Activated T-helper 9 cell treated with anti-CD3 and anti-CD28 coated beads, Interleukin-2, amount 50 U/mL, for 16 hours (primary cell): ENCODE data around the gene IL36B.
"Not testable (repeated sequence)": the region's sequence is repeated elsewhere in the genome, so short reads cannot be mapped to it uniquely, and the experiment has no call there.

Experiments used
- DNase-seq: peaks from one replicate; pipeline ENCODE4 v3.0.0-alpha.2; 2020; ENCODE audit warnings: low read depth

The IL36B gene

DNA sequence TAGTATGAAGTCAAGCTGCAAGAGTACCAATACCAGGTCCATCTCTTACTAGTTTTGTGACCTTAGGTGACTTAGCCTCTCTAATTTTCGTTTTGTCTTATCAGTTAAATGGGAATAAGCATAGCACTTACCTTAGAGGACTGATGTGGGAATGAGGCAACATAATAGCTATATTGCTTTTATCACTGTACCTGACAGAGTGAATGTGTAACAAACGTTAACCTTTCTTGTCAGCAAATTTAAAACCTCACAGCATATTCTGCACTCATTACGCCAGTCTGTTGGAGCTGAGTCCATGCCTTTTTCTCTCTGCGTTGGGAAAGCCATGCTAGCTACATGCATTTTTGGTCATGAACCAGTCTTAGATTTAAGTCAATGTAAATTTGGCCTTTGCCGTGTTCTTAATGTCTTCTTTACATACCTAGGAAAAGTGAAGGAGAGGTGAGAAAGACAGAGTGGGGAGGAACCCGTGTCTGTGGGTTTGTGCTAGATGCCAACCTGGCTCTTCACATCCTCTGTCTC lies at the start of gene IL36B:
Gene IL36B, minus strand, starts transcription at position 472 of the 522 bp plus-strand sequence.
- no peak for DNase-seq

DNA sequence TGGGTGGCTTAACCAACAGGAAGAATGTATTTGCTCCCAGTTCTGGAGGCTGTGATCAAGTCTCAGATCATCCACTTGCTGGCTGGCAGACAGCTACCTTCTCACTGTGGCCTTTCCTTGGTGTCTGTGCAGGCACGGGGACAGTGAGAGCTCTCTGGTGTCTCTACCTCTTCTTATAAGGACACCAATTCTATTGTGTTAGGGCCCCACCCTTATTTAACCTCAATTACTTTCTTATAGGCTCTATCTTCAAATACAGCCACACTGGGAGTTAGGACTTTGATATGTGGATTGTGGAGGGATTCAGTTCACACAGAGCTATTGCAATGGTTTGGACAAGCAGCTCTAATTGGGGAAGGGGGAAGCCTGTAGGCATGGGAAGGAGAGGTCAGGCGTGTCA lies 49.5 kb upstream of the IL36B start:
- DNase-seq: no peak

DNA sequence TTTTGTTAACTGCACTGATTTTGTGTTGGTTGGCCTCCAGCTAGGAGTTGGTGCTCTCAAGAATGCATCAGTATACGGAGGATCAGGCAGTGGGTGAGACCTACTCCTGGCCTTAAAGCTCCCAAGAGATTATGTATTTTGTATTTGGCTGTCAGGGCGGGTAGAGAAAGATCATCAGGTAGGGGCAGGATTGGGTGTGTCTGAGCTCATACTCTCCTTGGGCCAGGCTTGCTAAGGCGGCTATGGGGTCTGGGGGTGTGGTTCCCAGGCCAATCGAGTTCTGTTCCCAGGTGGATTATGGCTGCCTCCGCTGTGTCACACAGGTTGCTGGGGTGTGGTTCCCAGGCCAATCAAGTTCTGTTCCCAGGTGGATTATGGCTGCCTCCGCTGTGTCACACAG lies 45.9 kb upstream of the IL36B start:
- DNase-seq: no peak

DNA sequence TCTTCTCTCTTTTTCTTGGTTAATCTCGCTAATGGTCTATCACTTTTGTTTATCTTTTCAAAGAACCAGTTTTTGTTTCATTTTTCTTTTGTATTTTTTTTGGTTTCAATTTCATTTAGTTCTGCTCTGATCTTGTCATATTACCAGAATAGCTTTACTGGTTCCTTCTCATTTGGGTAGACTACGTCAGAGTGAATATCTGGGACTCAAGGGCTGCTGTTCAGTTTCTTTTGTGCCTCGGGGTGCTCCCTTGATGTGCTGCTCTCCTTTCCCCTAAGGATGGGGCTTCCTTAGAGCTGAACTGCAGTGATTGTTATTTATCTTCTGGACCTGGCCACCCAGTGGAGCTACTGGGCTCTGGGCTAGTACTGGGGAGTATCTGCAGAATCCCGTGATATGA lies 45.4 kb upstream of the IL36B start:
- DNase-seq: no peak

DNA sequence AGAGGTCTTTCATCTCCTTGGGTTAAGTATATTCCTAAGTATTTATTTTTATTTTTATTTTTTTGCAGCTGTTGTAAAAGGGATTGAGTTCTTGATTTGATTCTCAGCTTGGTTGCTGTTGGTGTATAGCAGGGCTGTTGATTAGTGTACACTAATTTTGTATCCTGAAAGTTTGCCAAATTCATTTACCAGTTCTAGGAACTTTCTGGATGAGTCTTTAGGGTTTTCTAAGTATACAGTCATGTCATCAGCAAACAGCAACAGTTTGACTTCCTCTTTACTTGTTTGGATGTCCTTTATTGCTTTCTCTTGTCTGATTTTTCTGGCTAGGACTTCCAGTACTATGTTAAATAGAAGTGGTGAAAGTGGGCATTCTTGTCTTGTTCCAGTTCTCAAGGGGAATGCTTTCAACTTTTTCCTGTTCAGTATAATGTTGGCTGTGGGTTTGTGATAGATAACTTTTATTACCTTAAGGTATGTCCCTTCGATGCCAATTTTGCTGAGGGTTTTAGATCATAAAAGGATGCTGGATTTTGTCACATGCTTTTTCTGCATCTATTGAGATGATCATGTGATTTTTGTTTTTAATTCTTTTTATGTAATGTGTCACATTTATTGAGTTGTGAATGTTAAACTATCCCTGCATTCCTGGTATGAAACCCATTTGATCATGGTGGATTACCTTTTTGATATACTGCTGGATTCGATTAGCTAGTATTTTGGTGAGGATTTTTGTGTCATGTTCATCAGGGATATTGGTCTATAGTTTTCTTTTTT lies 44.4 kb upstream of the IL36B start:
- not testable (repeated sequence) for DNase-seq

DNA sequence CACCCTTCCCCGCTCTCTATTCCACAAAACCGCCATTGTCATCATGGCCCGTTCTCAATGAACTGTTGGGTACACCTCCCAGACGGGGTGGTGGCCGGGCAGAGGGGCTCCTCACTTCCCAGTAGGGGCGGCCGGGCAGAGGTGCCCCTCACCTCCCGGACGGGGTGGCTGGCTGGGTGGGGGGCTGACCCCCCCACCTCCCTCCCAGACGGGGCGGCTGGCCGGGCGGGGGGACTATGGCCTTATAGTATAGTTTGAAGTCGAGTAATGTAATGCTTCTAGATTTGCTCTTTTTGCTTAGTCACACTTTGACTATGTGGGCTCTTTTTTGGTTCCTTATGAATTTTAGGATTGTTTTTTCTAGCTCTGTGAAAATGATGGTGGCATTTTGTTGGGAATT lies 43.6 kb upstream of the IL36B start:
- not testable (repeated sequence) for DNase-seq

DNA sequence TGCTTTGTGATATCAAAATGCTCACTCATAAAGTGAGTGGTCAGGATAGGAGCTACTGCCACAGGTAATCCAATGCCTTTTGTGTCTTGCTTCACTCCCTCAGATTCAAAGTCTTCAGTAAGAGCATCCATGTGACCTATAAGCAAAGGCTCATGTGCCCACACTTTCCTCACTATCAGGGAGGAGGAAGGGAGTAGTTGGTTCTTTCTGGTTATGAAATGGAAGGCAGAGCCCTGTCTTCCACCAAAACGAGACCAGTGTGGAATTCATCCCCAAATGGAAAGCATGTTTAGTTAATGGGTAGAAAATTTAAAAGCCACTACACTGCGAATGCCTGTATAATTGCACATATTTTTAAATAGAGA lies 40.9 kb upstream of the IL36B start:
- no peak for DNase-seq

DNA sequence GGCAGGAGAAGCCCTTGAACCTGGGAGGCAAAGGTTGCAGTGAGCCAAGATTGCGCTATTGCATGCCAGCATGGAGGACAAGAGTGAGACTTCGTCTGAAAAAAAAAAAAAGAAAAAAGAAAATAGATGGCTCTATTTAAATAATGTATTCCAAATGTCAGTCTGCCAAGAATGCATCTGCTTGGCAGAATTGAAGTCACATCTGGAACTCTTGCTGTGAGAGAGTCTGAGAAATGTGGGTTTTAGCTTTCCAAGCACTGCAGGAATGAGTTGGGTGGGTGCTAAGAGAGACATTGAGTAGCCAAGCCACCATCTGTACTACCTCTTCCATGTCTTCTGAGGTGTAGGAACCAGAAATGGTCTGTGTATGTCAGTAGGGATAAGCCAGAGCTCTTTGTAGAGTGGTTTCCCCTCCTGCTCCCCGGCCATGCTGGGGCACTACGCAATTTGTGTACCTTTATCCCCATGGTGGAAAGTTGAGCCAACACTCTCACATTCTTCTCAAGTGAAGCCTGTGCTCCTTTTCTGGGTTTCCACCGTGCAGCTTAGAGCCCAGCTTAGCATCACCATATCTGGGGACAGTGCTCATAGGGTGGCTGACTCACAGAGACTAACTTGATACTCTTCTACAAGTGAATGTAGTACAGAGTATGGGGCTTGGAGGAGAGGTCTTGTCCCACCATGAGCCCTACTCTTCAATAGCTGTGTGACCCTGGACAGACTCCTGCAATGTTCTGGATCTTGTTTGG lies 40.4 kb upstream of the IL36B start:
- no peak for DNase-seq

DNA sequence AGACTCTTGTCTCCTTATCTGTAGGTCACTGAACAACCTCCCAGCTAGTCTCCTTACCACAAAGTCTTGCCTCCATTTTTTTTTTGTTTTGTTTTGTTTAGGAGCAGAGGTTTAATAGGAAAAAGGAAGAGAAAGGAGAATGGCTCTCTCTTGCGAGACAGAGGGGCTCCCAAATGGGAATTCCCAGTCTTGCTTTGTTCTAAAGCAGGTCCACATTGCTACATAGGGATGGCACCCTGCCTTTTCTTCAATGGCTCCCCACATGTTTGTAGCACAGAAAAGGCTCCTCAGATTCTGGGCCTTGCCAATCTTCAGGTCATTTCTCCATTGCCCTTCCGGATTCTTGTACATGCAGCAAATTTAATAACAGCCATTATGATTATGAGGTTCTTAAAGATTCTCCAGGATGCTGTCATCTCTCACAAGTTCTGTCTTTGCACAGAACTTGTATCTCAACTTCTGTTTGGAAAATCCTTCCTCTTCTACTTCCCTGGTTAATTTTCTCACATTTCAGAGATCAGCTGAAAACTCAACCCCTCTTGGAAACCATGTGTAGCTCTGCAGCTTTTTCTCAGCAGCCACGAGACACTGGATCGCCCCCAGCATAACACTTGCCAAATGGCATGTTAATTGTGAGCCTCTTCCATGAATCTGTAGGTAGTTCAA lies 38.7 kb upstream of the IL36B start:
- no peak for DNase-seq

DNA sequence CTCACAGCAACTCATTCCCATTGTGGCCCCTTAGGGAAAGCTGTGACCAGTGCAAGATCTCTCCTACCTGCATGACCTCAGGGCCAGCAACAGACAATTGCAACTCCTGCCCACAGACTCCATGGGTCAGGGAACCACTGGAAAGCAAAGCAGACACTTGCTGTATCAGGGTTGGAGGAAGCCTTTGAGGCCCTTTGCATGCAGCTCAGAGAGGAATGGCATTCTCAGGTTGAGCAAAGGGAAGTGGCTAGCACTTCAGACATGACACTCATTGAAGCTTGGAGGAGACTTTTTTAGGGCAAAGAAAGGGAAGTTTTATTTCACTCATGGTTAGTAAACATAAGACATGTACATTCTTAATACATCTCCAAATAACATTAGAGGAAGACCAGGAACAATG lies 37.2 kb upstream of the IL36B start:
- DNase-seq: no peak

DNA sequence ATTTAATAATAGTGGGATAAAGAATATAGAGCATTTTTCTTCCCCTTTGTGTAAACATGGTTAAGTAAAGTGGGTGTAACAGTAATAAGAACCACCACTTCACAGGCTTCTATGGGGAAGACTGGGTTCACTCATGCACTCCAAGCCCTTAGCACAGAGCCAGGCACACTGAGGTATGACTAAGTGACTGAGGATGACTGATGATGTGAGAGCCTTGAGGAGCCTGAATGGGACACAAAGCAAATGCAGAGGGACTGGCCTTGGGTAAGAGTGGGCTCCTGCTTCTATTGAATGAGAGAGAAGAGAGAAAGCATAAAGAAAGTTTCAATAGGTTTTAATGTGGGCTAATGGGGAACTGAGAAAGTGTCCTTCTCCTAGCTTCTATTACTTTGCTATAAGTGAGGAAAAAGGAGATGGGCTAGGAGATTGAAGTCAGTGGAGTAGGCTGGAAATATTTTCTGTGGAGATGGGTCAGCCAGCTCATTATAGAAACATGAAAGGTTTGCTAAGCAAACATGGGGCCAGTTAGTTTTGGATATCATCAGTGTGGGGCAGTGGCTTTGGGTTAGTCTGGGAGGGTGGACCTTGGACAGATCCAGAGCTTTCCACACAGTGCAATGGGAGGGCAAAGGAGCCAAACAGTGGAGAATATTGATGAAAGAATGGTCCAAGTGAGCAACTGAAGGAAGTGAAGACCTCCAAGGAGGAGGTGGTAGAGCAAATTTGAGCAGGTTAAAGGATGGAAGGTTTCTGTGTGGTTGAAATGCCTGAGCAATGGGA lies 35.7 kb upstream of the IL36B start:
- no peak for DNase-seq

DNA sequence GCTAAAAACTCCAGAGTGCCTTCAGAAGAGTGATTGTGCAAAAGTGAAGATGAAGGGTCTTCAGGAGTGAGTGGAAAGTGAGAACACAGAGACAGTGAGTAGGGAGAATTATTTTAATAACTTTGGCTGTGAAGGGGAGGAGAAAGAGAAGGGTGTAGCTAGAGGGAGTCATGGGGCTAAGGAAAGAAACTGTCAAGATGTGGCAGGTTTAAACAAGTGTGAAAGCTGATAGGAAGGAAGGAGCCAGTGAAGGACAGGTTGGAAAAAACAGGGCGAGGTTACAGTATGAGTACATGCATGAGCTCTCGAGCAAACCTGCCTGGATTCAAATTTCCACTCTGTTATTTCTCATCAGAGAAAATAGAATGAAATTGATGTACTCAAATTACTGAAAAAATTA lies 32.9 kb upstream of the IL36B start:
- DNase-seq: no peak

DNA sequence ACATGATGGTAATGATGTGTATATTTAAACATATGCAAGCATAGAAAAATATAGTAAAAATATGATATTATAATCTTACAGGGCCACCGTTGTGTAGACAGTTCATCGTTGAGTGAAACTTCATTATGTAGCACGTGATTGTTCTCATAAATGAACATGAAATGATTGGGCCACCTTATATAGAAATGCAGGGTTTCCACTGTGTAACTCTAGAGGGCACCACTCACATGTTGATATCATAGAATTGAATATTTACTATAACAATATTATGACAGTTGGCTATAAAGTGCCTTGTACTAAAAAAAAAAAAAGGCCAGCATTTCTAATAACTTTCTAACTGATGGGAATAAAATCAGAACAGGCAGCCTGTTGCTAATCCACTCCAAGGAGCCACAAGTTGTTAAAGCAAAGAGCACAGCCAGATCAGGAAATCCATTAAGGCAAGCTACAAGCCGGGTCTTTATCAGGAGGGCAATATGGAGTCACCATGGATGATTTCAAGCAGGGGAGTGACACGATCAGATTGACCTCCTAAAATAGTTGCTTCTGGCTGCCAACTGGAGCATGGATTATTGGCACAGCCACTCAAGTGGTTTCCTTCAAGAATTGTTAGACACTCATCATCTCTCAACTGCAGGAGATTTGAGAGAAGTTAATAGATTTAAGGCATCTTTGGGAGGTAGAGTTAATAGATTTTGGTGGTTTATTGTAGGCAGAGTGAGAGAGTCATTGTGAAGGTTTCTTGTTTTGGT lies 31.8 kb upstream of the IL36B start:
- no peak for DNase-seq

DNA sequence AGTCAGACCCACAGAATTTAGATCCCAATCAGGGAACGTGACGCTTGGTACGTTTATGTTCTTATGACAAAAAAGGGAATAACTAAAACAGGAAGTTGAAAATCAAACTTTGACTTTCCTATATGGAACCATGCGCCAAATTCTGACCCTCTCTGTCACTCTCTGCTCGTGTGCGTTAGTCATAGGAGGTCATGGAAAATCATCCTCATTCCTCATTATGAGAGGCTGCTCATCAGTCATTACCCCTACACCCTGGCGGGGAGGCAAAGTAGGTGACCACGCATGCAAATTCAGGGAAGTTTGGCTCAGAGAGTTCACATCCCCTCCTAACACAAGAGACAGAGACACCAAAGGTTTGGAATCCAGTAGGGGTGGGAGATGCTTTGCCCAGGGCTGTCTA lies 30.6 kb upstream of the IL36B start:
- DNase-seq: no peak

DNA sequence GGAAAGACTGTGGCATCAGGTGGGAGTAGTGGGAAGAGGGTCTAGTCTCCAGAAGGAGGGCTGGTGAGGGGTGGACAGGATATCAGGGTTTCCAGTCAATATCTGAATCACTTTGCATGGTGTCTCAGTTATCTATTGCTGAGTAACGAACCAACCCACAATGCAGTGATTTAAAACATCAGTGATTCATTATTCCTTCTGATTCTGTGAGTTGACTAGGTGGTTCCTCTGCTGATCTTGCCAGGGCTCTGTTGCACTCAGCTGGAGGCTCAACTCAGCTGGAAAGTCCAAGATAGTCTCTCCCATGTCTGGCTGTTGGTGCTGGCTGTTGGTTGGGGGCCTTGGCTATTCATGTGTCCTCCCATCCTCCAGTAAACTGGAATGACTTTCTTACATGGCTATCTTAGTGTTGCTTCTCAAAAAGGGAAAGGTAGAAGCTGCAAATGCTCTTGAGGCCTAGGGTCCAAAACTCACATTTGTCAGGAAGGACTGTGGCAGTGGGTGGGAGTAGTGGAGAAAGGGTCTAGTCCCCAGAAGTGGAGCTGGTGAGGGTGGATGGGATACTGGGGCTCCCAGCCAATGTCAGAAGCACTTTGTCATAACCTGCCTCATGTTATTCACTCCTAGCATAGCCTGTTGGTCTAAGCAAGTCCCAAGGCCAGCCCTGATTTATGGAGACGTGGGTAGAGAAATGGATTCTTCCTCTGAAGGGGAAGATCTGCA lies 29.0 kb upstream of the IL36B start:
- no peak for DNase-seq

DNA sequence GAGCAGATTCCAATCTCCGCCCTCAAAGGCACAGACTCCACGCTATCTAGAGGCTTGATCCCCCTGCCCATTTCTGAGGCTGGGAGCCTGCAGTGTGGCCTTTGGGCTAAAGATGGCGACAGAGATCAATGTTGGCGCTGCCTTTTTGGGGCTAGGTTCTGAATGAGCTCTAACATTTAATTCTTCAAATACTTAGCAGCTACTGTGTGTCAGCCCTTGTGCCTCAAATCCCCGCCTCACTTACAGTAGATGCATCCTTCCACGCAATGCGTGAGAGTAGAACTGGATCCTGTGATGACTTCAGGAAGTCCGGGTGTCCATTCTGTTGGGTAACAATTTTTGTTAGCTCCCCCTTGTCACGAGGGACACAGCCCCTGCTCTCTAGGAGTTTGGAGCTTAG lies 27.5 kb upstream of the IL36B start:
- DNase-seq: peak; percentile 8

DNA sequence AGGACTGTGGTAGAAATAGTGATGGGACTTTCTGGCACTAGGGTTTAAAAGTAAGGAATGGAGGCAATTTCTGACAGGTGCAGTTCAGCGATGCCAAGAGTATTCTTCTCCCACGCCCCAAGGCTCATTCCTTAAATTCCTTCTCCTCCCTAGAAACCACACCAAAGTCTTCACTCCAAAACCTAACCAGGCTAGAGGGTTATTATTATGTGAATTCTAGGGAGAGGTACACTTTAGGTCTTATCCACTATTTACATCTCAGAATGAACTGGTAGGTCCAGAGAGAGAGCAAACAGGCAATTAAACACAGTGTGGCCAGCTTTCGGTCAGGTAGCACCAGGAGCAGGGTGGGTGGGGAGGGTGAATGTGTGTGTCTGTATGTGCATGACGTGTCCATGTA lies 26.5 kb upstream of the IL36B start:
- DNase-seq: no peak

DNA sequence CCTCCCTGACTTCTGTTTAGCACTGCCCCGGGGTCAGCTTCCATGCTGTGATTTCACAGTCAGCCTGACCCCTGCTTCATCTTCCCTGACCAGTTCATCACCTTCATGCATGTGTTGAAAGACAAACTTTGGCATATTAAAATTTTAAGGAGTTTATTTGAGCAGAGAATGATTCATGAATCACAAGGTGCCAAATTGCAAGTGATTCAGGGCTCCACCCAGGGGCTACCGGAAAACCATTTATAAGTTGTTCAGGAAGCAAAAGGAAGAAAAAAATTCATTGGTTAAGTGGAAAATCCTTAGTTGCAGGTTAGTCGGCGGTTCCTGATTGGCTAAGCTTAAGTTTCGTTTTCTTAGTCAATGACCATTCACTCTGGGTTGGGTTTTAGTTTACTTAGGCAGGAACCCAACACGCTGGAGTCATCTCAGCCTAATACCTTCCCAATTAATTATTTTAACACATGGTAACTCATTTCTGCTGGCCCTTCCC lies 25.7 kb upstream of the IL36B start:
- DNase-seq: no peak

DNA sequence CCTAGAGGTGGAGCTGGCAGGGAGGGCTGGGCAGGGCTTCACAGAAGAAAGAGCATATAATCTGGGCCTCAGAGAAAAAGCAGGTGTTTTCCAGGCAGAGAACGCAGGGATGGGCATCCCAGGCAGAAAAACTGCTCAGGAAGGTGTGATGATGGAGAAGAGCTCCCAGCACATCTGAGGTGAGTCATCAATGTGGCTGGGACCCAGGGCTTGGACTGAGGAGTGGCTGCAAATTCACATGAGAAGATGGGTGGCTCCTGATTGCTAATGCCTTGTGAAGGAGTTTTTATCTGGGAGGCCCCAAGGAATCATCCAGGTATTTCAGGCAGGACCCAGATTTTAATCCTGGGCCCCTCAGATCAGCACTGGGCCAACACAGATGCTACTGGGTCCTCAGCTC lies 25.3 kb upstream of the IL36B start:
- DNase-seq: no peak

DNA sequence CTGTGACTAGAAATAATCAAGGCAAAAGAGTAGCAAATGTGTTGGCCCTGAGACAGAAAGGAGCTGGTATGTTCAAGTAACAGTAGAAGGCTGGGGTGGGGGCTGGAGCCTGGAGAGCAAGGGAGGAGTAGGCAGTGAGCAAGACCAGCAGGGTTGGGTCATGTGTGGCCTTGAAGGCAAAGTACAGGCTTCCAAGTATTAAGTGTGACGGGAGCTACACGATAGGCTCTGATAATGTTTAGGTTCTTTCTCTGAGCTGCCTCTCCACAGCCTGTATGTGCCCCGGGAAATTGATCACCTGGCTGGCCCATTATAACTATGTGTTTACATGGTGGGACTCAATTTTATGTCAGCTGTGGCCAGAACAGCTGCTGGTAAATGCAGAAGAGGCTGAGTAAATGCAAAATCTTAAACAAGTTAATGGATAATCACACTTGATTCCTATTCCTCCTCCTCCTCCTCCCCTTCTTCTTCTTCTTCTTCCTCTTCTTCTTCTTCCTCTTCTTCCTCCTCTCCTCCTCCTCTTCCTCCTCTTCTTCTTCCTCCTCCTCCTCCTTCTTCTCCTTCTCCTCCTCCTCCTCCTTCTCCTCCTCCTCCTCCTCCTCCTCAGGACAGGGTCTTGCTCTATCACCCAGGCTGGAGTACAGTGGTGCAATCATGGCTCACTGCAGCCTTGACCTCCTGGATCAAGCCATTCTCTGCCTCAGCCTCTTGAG lies 24.4 kb upstream of the IL36B start:
- DNase-seq: no peak
